ENCODE measurements around the gene SIDT2. TPM values are rescaled to one million over a fixed set of nuclear protein-coding genes. Genes with fewer than 3 reads are reported as not detected.

SIDT2 gene
- total RNA-seq, 1 donor from 2014 or later = 13.1 TPM

- no peak for DNase-seq (ENCODE audit: low read depth, low spot score)
Measured at GRCh38 chr11:117220999-117221774, 42.6 kb downstream of the SIDT2 start.

GRCh38 chr11:117221775-117222517 is 43.4 kb downstream of the SIDT2 start:
- DNase-seq (ENCODE audit: low read depth, low spot score) = no peak

- no peak for DNase-seq (ENCODE audit: low read depth, low spot score)
Measured at GRCh38 chr11:117222991-117223740, 44.6 kb downstream of the SIDT2 start.

- no peak for DNase-seq (ENCODE audit: low read depth, low spot score)
Measured at GRCh38 chr11:117223741-117224689, 45.5 kb downstream of the SIDT2 start.

GRCh38 chr11:117225553-117226170 is 47.1 kb downstream of the SIDT2 start:
- DNase-seq (ENCODE audit: low read depth, low spot score) = no peak

- DNase-seq (ENCODE audit: low read depth, low spot score) = peak; percentile 24
Measured at GRCh38 chr11:117226388-117227385, 48.1 kb downstream of the SIDT2 start.

GRCh38 chr11:117228091-117228490 is 49.5 kb downstream of the SIDT2 start:
- no peak for DNase-seq (ENCODE audit: low read depth, low spot score)

- DNase-seq (ENCODE audit: low read depth, low spot score) = no peak
Measured at GRCh38 chr11:117229411-117229810, 50.9 kb downstream of the SIDT2 start.

GRCh38 chr11:117229931-117230285 is 51.4 kb downstream of the SIDT2 start:
- DNase-seq (ENCODE audit: low read depth, low spot score) = no peak

- DNase-seq (ENCODE audit: low read depth, low spot score) = no peak
Measured at GRCh38 chr11:117230286-117230961, 51.9 kb downstream of the SIDT2 start.

- DNase-seq (ENCODE audit: low read depth, low spot score) = no peak
Measured at GRCh38 chr11:117230999-117231841, 52.7 kb downstream of the SIDT2 start.

- DNase-seq (ENCODE audit: low read depth, low spot score) = no peak
Measured at GRCh38 chr11:117231842-117232091, 53.2 kb downstream of the SIDT2 start, which contains the start of gene PCSK7. PCSK7 (minus strand) TSS chr11:117232073; CDS start chr11:117229844, 2,229 bp downstream.

GRCh38 chr11:117232092-117232878 is 53.7 kb downstream of the SIDT2 start, which contains the start of gene RNF214:
RNF214 (plus strand) TSS chr11:117232671; CDS start chr11:117234273, 1,602 bp downstream.
- DNase-seq (ENCODE audit: low read depth, low spot score) = no peak

GRCh38 chr11:117232911-117233409 is 54.4 kb downstream of the SIDT2 start:
- DNase-seq (ENCODE audit: low read depth, low spot score) = no peak

- DNase-seq (ENCODE audit: low read depth, low spot score) = no peak
Measured at GRCh38 chr11:117238221-117238620, 59.7 kb downstream of the SIDT2 start.

GRCh38 chr11:117239295-117239694 is 60.8 kb downstream of the SIDT2 start:
- DNase-seq (ENCODE audit: low read depth, low spot score) = peak; percentile 69
